ENCODE results near the gene PRRG2. TPM values are rescaled to one million over a fixed set of nuclear protein-coding genes. Genes with fewer than 3 reads are reported as not detected.
A peak's percentile ranks its signal among the peaks of the same experiment; 100 is the strongest.

Gene PRRG2
- polyA plus RNA-seq (2012; ENCODE audit: missing spikeins): 0.47 TPM

DNA sequence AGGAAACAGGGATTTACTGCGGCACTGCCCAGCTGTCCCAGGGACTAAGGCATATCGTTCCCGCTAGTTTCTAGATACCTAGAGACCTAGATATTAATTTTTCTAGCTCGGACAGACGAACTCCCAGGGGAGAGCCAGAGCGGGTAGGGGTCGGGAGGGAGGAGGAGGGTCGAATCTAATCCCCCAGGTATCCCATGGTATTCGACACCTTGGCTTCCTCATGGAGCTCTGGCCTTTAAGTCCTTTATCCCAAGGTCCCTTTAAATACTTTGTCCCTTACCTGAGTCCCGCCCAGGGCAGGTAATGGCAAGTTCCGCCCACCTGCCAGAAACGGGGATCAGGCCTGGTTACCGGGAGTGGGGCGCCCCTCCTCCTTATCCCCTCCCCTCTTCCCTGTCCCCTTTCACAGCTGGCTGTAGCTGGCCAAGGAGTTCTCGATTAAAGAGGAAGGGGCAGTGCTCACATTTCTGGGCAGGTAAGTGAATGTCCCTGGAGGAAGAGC, at the start of gene PRRG2:
Gene PRRG2, plus strand, starts transcription at position 310 of the 502 bp plus-strand sequence. CDS start 1,904 bp downstream, outside the sequence.
- no peak for DNase-seq (ENCODE audit: insufficient read length)
- FAIRE-seq: no peak
- TF ChIP-seq POLR2AphosphoS5 (IDR thresholded peaks at IDR 0.05; ENCODE audit: low read depth, low read length) (no peak), TAF1 (IDR thresholded peaks at IDR 0.05; ENCODE audit: borderline replicate concordance, low read depth, low read length) (no peak), POLR2A (IDR thresholded peaks at IDR 0.05; ENCODE audit: low read depth, low read length) (no peak)

DNA sequence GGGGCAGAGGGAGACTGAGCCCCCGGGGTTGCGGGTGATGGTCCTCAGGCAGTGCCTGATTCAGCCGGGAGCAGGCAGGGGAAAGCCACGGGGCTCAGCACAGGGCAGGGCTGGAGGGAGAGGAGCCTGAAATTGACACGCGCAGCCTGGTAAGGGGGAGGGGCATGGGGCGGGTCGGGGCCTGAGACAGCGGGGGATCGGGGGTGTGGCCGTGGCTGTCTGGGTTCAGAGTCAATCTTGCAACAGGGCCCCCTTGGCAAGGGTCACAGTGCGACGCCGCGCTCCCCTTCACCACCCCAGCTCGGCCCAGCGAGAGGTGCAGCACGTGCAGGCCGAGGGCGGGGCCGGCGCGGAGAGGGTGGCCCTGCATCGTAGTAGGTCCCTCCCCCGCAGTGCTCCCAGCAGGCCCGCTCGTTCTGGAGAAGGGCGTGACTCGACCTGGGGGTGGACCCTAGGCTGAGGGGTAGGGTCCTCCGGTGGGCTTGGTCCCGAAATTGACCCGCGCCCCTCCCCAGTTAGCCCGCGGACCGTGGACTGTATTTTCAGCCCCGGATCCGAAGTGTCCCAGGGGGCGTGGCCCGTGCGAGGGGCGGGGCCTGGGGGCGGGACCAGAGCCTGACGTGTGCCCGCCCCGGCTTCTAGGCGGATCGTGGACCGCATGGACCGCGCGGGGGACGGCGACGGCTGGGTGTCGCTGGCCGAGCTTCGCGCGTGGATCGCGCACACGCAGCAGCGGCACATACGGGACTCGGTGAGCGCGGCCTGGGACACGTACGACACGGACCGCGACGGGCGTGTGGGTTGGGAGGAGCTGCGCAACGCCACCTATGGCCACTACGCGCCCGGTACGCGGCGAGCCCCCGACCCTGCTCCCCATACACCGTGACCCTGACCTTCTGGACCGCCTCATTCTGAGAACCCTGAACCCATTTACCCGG, 47.3 kb upstream of the PRRG2 start:
- DNase-seq (ENCODE audit: insufficient read length): peak; percentile 69
- FAIRE-seq: peak; percentile 91
- no peak for TF ChIP-seq POLR2A (IDR thresholded peaks at IDR 0.05; ENCODE audit: low read depth, low read length)
- TF ChIP-seq TAF1 (IDR thresholded peaks at IDR 0.05; ENCODE audit: borderline replicate concordance, low read depth, low read length): no peak
- no peak for TF ChIP-seq POLR2AphosphoS5 (IDR thresholded peaks at IDR 0.05; ENCODE audit: low read depth, low read length)

DNA sequence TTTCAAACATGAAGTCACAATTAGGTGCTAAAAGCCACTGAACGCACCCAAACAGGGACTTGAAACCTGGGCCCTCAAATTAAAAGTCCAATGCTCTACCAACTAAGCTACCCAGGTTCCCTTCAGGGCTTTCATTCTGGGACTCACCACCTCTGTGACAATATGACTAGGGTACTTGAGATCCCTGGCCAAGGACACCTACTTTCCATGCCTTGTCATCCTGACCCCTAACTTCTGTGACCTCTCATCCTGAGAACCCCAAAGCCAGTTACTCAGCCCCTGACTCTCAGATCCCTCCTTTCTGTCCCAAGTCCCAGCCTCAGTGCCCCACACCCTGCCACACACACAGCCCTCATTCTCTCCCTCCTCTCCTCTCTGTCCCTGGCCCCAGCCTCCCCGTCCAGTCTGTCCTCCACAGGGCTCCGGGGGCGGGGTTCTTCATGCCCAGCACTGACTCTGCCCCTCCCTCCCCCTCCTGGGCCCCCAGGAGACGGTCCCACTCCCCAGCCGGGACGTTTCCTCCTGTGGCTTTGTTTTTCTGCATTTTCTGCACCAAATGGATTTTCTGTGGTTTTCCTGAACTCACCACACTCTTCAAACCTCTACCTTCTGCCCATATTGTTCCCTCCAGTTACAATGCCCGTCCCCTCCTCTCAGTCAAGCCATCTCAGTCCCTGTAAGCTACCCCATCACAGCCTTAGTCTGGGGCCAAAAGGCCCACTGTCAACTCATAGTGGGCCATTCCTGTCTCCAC, 46.3 kb upstream of the PRRG2 start:
- TF ChIP-seq POLR2A (IDR thresholded peaks at IDR 0.05; ENCODE audit: low read depth, low read length) (no peak), TAF1 (IDR thresholded peaks at IDR 0.05; ENCODE audit: borderline replicate concordance, low read depth, low read length) (no peak), POLR2AphosphoS5 (IDR thresholded peaks at IDR 0.05; ENCODE audit: low read depth, low read length) (no peak)

DNA sequence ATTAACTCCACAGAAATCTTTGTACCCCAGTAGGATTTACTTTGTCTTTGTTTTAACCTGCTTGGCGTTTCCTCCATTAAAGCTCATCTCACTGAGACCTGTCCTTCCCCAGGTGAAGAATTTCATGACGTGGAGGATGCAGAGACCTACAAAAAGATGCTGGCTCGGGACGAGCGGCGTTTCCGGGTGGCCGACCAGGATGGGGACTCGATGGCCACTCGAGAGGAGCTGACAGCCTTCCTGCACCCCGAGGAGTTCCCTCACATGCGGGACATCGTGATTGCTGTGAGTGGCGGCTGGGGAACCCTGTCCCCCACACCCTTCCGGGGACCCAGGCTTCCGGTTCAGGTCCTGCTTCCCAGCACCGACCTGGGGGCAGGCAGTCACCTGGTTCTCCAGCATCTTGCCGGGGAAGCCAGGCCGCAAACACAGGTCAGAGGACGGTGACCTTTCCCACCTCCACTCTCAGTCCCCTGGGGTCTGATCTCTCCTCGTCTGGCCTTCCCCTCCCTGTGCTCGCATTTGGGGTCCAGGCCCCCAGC, 44.1 kb upstream of the PRRG2 start:
- no peak for TF ChIP-seq POLR2AphosphoS5 (IDR thresholded peaks at IDR 0.05; ENCODE audit: low read depth, low read length)
- TF ChIP-seq TAF1 (IDR thresholded peaks at IDR 0.05; ENCODE audit: borderline replicate concordance, low read depth, low read length): no peak
- TF ChIP-seq POLR2A (IDR thresholded peaks at IDR 0.05; ENCODE audit: low read depth, low read length): no peak
- FAIRE-seq (no peak), DNase-seq (ENCODE audit: insufficient read length) (no peak)

More for the DNA sequence above, 46.3 kb upstream of the PRRG2 start:
- FAIRE-seq (no peak), DNase-seq (ENCODE audit: insufficient read length) (no peak)

DNA sequence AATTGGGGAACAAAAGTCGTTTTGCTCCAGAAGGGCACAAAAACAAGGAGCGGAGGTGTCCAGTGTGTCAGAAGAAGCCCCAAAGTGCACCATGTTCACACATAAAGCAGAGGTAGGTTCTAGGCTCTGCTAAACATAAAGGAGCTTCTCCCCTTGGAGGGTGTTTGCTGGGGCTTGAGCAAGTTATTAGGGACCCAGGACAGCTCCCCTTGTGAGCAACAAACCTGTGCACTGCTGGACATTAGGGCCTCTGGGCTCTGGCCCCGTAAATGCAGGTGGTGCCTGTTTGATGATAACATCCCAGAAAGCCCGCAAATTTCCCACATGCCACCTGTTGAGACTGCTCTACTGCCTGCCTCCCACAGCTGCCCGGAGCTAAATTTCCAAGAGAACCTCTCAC, 42.5 kb upstream of the PRRG2 start:
- DNase-seq (ENCODE audit: insufficient read length): no peak
- FAIRE-seq: no peak
- TF ChIP-seq POLR2A (IDR thresholded peaks at IDR 0.05; ENCODE audit: low read depth, low read length) (no peak), POLR2AphosphoS5 (IDR thresholded peaks at IDR 0.05; ENCODE audit: low read depth, low read length) (no peak), TAF1 (IDR thresholded peaks at IDR 0.05; ENCODE audit: borderline replicate concordance, low read depth, low read length) (no peak)

DNA sequence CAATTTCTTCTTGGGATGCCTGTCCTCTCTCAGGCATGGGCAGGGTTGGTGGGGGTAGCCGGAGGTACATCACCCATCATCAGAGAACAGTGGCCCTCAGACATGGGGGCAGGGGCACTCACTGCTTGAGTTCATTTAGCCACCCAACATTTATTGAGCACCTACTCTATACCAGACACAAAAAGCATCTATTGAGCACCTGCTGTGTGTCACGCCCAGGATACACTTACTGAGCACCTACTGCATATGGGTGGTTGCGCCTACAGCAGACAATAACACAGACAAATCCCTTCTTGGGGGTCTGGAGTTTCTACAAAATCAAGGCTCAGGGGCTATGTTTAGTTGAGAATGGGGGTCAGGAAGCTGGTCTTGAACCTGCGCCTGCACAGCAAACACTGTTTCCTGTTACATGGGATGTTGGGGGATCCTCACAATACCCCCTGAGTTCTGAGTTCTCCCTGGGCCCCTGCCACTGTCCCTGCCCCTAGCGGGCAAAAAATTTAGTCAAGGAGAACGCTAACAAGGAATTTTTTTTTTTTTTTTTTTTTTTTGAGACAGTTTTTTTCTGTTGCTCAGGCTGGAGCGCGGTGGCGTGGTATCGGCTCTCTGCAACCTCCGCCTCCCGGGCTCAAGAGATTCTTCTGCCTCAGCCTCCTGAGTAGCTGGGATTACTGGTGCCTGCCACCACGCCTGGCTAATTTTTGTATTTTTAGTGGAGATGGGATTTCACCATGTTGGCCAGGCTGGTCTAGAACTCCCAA, 41.7 kb upstream of the PRRG2 start:
- TF ChIP-seq POLR2AphosphoS5 (IDR thresholded peaks at IDR 0.05; ENCODE audit: low read depth, low read length): no peak
- no peak for TF ChIP-seq TAF1 (IDR thresholded peaks at IDR 0.05; ENCODE audit: borderline replicate concordance, low read depth, low read length)
- no peak for TF ChIP-seq POLR2A (IDR thresholded peaks at IDR 0.05; ENCODE audit: low read depth, low read length)
- FAIRE-seq (no peak), DNase-seq (ENCODE audit: insufficient read length) (no peak)

DNA sequence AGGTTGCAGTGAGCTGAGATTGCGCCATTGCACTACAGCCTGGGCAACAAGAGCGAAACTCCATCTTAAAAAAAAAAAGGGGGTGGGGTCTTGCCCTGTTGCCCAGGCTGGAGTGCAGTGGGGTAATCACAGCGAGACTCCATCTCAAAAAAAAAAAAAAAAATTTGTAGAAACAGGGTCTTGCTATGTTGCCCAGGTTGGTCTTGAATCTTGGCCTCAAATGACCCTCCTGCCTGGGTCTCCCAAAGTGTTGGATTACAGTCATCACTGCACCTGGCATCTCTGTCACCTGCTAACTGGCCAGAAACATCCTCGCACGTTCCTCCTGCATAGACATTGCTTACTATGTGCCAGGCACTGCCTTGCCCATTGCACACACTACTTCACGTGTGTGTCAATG, 39.2 kb upstream of the PRRG2 start:
- TF ChIP-seq TAF1 (IDR thresholded peaks at IDR 0.05; ENCODE audit: borderline replicate concordance, low read depth, low read length) (no peak), POLR2AphosphoS5 (IDR thresholded peaks at IDR 0.05; ENCODE audit: low read depth, low read length) (no peak), POLR2A (IDR thresholded peaks at IDR 0.05; ENCODE audit: low read depth, low read length) (no peak)
- DNase-seq (ENCODE audit: insufficient read length) (no peak), FAIRE-seq (no peak)

DNA sequence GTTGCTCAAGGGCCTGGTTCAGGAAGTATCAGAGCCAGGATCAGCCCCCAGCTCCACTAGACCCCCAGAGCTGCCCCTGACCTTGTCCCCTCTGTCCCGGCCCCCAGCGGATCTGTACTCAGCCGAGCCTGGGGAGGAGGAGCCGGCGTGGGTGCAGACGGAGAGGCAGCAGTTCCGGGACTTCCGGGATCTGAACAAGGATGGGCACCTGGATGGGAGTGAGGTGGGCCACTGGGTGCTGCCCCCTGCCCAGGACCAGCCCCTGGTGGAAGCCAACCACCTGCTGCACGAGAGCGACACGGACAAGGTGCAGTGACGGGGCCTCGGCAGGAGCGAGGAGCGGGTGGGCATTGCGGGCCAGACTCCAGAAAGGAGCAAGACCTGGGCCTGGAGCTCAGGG, 38.7 kb upstream of the PRRG2 start:
- FAIRE-seq (no peak), DNase-seq (ENCODE audit: insufficient read length) (no peak)
- TF ChIP-seq POLR2A (IDR thresholded peaks at IDR 0.05; ENCODE audit: low read depth, low read length) (no peak), POLR2AphosphoS5 (IDR thresholded peaks at IDR 0.05; ENCODE audit: low read depth, low read length) (no peak), TAF1 (IDR thresholded peaks at IDR 0.05; ENCODE audit: borderline replicate concordance, low read depth, low read length) (no peak)

DNA sequence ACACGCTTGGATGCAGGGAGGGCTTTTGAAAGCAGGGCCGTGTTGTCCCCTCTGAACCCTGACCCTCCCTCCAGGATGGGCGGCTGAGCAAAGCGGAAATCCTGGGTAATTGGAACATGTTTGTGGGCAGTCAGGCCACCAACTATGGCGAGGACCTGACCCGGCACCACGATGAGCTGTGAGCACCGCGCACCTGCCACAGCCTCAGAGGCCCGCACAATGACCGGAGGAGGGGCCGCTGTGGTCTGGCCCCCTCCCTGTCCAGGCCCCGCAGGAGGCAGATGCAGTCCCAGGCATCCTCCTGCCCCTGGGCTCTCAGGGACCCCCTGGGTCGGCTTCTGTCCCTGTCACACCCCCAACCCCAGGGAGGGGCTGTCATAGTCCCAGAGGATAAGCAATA, 38.1 kb upstream of the PRRG2 start:
- FAIRE-seq: no peak
- TF ChIP-seq POLR2AphosphoS5 (IDR thresholded peaks at IDR 0.05; ENCODE audit: low read depth, low read length) (no peak), TAF1 (IDR thresholded peaks at IDR 0.05; ENCODE audit: borderline replicate concordance, low read depth, low read length) (no peak)

DNA sequence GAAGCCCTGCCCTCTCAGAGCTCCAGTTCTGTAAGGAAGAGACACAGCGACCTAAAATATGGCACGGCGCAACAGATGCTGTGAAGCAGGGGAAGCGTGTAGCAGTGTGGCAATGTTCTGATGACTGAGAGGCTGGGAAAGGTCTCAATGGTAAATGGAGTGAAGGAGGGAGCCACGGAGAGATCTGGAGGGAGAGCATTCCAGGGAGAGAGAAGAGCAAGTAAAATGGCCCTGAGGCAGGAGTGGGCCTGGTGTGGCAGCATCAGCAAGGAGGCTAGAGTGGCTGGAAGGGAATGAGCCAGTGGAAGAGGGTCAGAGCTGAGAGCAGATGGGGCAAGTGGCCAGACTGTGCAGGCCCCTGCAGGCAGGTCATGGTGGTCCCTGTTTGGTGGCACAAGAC, 37.0 kb upstream of the PRRG2 start:
- TF ChIP-seq TAF1 (IDR thresholded peaks at IDR 0.05; ENCODE audit: borderline replicate concordance, low read depth, low read length) (no peak), POLR2A (IDR thresholded peaks at IDR 0.05; ENCODE audit: low read depth, low read length) (no peak), POLR2AphosphoS5 (IDR thresholded peaks at IDR 0.05; ENCODE audit: low read depth, low read length) (no peak)
- FAIRE-seq: no peak
- DNase-seq (ENCODE audit: insufficient read length): no peak

More for the DNA sequence above, 38.1 kb upstream of the PRRG2 start:
- DNase-seq (ENCODE audit: insufficient read length): no peak

Measured in GM12892 (cell line).